HEK293 (cell line): Measurements from ENCODE around the gene LACRT.

Experiments
- CTCF ChIA-PET: fragments of 350-600 bp; formaldehyde crosslinking; extraction: SDS; loops from one replicate; lab custom pipeline; 2021; ENCODE audit warnings: antibody characterized with exemption; lab: Yijun Ruan, JAX
- POLR2A ChIA-PET: fragments of 300-600 bp; formaldehyde crosslinking; extraction: SDS; loops from one replicate; lab custom pipeline; 2020; ENCODE audit warnings: antibody characterized with exemption, inconsistent platforms; lab: Yijun Ruan, JAX
- H3K27ac ChIP-seq: fragments of 200-500 bp; sonication (Bioruptor generic); 2 replicates; pipeline ENCODE4 v1.5.1; 2014; ENCODE audit warnings: low read depth, low read length, control low read depth, inconsistent platforms; ENCODE audit errors: extremely low read depth
- H3K36me3 ChIP-seq, 2 experiments: fragments of 200-500 bp in 1 of 2; sonication (Bioruptor generic) in 1 of 2; 1 replicate in 1 of 2; 2 replicates in 1 of 2; pipeline ENCODE4 v1.5.1; 2014 to 2017; ENCODE audit warnings: inconsistent platforms in 2 of 2, low read length in 2 of 2; ENCODE audit not compliant: control insufficient read depth in 2 of 2, insufficient read depth in 1 of 2
- H3K4me1 ChIP-seq: fragments of 200-500 bp; sonication (Bioruptor generic); 2 replicates; pipeline ENCODE4 v1.5.1; 2014; ENCODE audit warnings: mild to moderate bottlenecking, low read length, inconsistent platforms; ENCODE audit not compliant: control insufficient read depth, insufficient read depth
- H3K4me3 ChIP-seq: 2 replicates; pipeline ENCODE4 v1.5.1; 2011; ENCODE audit warnings: low read depth, mild to moderate bottlenecking, control low read depth, low read length, moderate library complexity
- H3K9me3 ChIP-seq: fragments of 200-500 bp; sonication (Bioruptor generic); 2 replicates; pipeline ENCODE4 v1.5.1; 2014; ENCODE audit warnings: low read depth, low read length, inconsistent platforms; ENCODE audit not compliant: control insufficient read depth, insufficient read depth
- AEBP2 ChIP-seq: fragments of 450-650 bp; formaldehyde crosslinking; IDR thresholded peaks from 2 replicates; pipeline ENCODE4 v1.5.1; 2016; ENCODE audit warnings: missing biosample characterization, missing genetic modification characterization, borderline replicate concordance
- FEZF1 ChIP-seq: fragments of 450-650 bp; formaldehyde crosslinking; IDR thresholded peaks from 2 replicates; pipeline ENCODE4 v1.5.1; 2016; ENCODE audit warnings: missing biosample characterization, missing genetic modification characterization
- HOXD13 ChIP-seq: sonication (generic); formaldehyde crosslinking; IDR thresholded peaks from 2 replicates; pipeline ENCODE4 v1.8.0; 2022; ENCODE audit warnings: missing genetic modification reagents, borderline replicate concordance
- PRDM4 ChIP-seq: fragments of 450-650 bp; formaldehyde crosslinking; IDR thresholded peaks from 2 replicates; pipeline ENCODE4 v1.5.1; 2017; ENCODE audit warnings: missing biosample characterization, missing genetic modification characterization
- TRIM28 ChIP-seq: IDR thresholded peaks from 2 replicates; pipeline ENCODE4 v1.6.1; 2011; ENCODE audit warnings: low read length, control low read depth, borderline replicate concordance
- ZBTB17 ChIP-seq: fragments of 450-650 bp; formaldehyde crosslinking; IDR thresholded peaks from 2 replicates; pipeline ENCODE4 v1.5.1; 2016; ENCODE audit warnings: missing biosample characterization, missing genetic modification characterization
- ZBTB48 ChIP-seq: fragments of 450-650 bp; formaldehyde crosslinking; IDR thresholded peaks from 2 replicates; pipeline ENCODE4 v1.5.1; 2016; ENCODE audit warnings: missing biosample characterization, missing genetic modification characterization
- ZEB2 ChIP-seq: fragments of 450-650 bp; formaldehyde crosslinking; IDR thresholded peaks from 2 replicates; pipeline ENCODE4 v1.5.1; 2016; ENCODE audit warnings: missing biosample characterization, missing genetic modification characterization
- ZNF133 ChIP-seq: fragments of 450-650 bp; formaldehyde crosslinking; IDR thresholded peaks from 2 replicates; pipeline ENCODE4 v1.5.1; 2016; ENCODE audit warnings: missing biosample characterization, missing genetic modification characterization
- ZNF174 ChIP-seq: fragments of 450-650 bp; formaldehyde crosslinking; IDR thresholded peaks from 2 replicates; pipeline ENCODE4 v1.5.0; 2017; ENCODE audit warnings: missing biosample characterization, mild to moderate bottlenecking, missing genetic modification characterization
- ZNF266 ChIP-seq: fragments of 450-650 bp; formaldehyde crosslinking; IDR thresholded peaks from 2 replicates; pipeline ENCODE4 v1.5.1; 2016; ENCODE audit warnings: missing biosample characterization, missing genetic modification characterization, low read depth
- ZNF350 ChIP-seq: fragments of 450-650 bp; formaldehyde crosslinking; IDR thresholded peaks from 2 replicates; pipeline ENCODE4 v1.5.0; 2017; ENCODE audit warnings: missing biosample characterization, mild to moderate bottlenecking, missing genetic modification characterization
- ZNF433 ChIP-seq: fragments of 450-650 bp; formaldehyde crosslinking; IDR thresholded peaks from 2 replicates; pipeline ENCODE4 v1.5.1; 2016; ENCODE audit warnings: missing biosample characterization, missing genetic modification characterization, low read depth
- ZNF473 ChIP-seq: fragments of 450-650 bp; formaldehyde crosslinking; IDR thresholded peaks from 2 replicates; pipeline ENCODE4 v1.5.1; 2017; ENCODE audit warnings: missing biosample characterization, missing genetic modification characterization
- ZNF549 ChIP-seq: fragments of 450-650 bp; IDR thresholded peaks from 2 replicates; pipeline ENCODE4 v1.5.1; 2018; ENCODE audit warnings: missing biosample characterization, missing genetic modification characterization, mild to moderate bottlenecking, inconsistent platforms, moderate library complexity
- ZNF561 ChIP-seq: fragments of 450-650 bp; IDR thresholded peaks from 2 replicates; pipeline ENCODE4 v1.5.1; 2018; ENCODE audit warnings: missing biosample characterization, missing genetic modification characterization, borderline replicate concordance
- ZNF600 ChIP-seq: fragments of 450-650 bp; formaldehyde crosslinking; IDR thresholded peaks from 2 replicates; pipeline ENCODE4 v1.5.1; 2016; ENCODE audit warnings: missing biosample characterization, missing genetic modification characterization
- ZNF610 ChIP-seq: fragments of 450-650 bp; formaldehyde crosslinking; IDR thresholded peaks from 2 replicates; pipeline ENCODE4 v1.5.1; 2016; ENCODE audit warnings: missing biosample characterization, missing genetic modification characterization, borderline replicate concordance
- ZNF621 ChIP-seq: fragments of 450-650 bp; formaldehyde crosslinking; IDR thresholded peaks from 2 replicates; pipeline ENCODE4 v1.5.1; 2017; ENCODE audit warnings: missing biosample characterization, missing genetic modification characterization
- ZNF629 ChIP-seq: fragments of 450-650 bp; formaldehyde crosslinking; IDR thresholded peaks from 2 replicates; pipeline ENCODE4 v1.5.1; 2017; ENCODE audit warnings: missing biosample characterization, missing genetic modification characterization
- ZNF660 ChIP-seq: fragments of 450-650 bp; IDR thresholded peaks from 2 replicates; pipeline ENCODE4 v1.5.1; 2018; ENCODE audit warnings: missing biosample characterization, mild to moderate bottlenecking, missing genetic modification characterization
- ZNF704 ChIP-seq: fragments of 450-650 bp; formaldehyde crosslinking; IDR thresholded peaks from 2 replicates; pipeline ENCODE4 v1.5.1; 2016; ENCODE audit warnings: missing biosample characterization, missing genetic modification characterization
- ZNF777 ChIP-seq: fragments of 450-650 bp; formaldehyde crosslinking; IDR thresholded peaks from 2 replicates; pipeline ENCODE4 v1.5.1; 2017; ENCODE audit warnings: missing biosample characterization, missing genetic modification characterization, borderline replicate concordance
- ZNF791 ChIP-seq: fragments of 450-650 bp; formaldehyde crosslinking; IDR thresholded peaks from 2 replicates; pipeline ENCODE4 v1.5.1; 2016; ENCODE audit warnings: missing biosample characterization, missing genetic modification characterization
- ZSCAN18 ChIP-seq: fragments of 450-650 bp; formaldehyde crosslinking; IDR thresholded peaks from 2 replicates; pipeline ENCODE4 v1.5.1; 2016; ENCODE audit warnings: missing biosample characterization, missing genetic modification characterization
- ZSCAN30 ChIP-seq: fragments of 450-650 bp; IDR thresholded peaks from 2 replicates; pipeline ENCODE4 v1.5.1; 2018; ENCODE audit warnings: missing biosample characterization, mild to moderate bottlenecking, missing genetic modification characterization, moderate library complexity

The LACRT gene

GRCh38 chr12:54650409-54650808 lies 15.7 kb upstream of the LACRT start:
- no peaks in the 10 kb centered on the region; the same call in 1 of the 2 replicates for H3K4me1 ChIP-seq
- ChIA-PET CTCF (interaction anchor here (0.9 to 1.3 kb wide), 3 partner anchors 8 to 19 kb away, joined by 4 to 9 read pairs (median 5); no protein-coding TSS in a partner anchor), POLR2A (no interaction called here)
- H3K36me3 ChIP-seq = no peaks in the 10 kb centered on the region
- TF ChIP-seq ZNF433 (tag by site-specific recombination) (no peak), PRDM4 (tag by site-specific recombination) (no peak), HOXD13 (CRISPR knock-in tag) (no peak), ZNF610 (no peak), ZNF704 (tag by site-specific recombination) (no peak), ZNF350 (tag by site-specific recombination) (no peak), ZNF473 (tag by site-specific recombination) (no peak), ZNF133 (no peak), TRIM28 (no peak)
- TF ChIP-seq, all 188 proteins: peak for 0
- Histone ChIP-seq H3K4me3 (no peak overlapping the region), H3K9me3 (no peaks in the 10 kb centered on the region), H3K27ac (no peak overlapping the region)

GRCh38 chr12:54649825-54650224 lies 15.1 kb upstream of the LACRT start:
- POLR2A ChIA-PET = no interaction called here
- CTCF ChIA-PET = interaction anchor here (1.1 to 1.3 kb wide), 2 partner anchors 9 to 18 kb away, joined by 5 to 9 read pairs; no protein-coding TSS in a partner anchor

GRCh38 chr12:54648265-54648664 lies 13.6 kb upstream of the LACRT start, which contains the start of gene DCD:
Gene DCD, minus strand, starts transcription at chr12:54648365. Its CDS starts 62 bp downstream, at chr12:54648303.
- TF ChIP-seq AEBP2 (tag by site-specific recombination) = no peak
- TF ChIP-seq ZNF621 (tag by site-specific recombination) = no peak
- TF ChIP-seq ZNF266 (tag by site-specific recombination) = no peak
- no peak for TF ChIP-seq ZNF133
- no peak for TF ChIP-seq ZNF791 (tag by site-specific recombination)
- no peak for TF ChIP-seq ZBTB17 (tag by site-specific recombination)
- no peak for TF ChIP-seq ZSCAN18 (tag by site-specific recombination)
- TF ChIP-seq ZEB2 (tag by site-specific recombination) = no peak
- no peak for TF ChIP-seq ZBTB48
- no peak for TF ChIP-seq ZNF660
- ChIA-PET CTCF (no interaction called here), POLR2A (no interaction called here)

More at GRCh38 chr12:54649825-54650224, 15.1 kb upstream of the LACRT start:
- Histone ChIP-seq H3K4me1 (no peaks in the 10 kb centered on the region), H3K27ac (no peak overlapping the region), H3K9me3 (no peaks in the 10 kb centered on the region), H3K36me3 (no peaks in the 10 kb centered on the region), H3K4me3 (no peak overlapping the region)
- TF ChIP-seq ZSCAN30 (tag by site-specific recombination) (no peak), FEZF1 (tag by site-specific recombination) (no peak), ZNF777 (tag by site-specific recombination) (no peak), ZNF629 (no peak), ZNF549 (no peak), ZNF561 (tag by site-specific recombination) (no peak), ZNF600 (tag by site-specific recombination) (no peak), ZNF174 (tag by site-specific recombination) (no peak)

More at GRCh38 chr12:54648265-54648664, 13.6 kb upstream of the LACRT start, which contains the start of gene DCD:
- Histone ChIP-seq H3K4me1 (no peaks in the 10 kb centered on the region), H3K27ac (no peak within 1 kb of the TSS), H3K36me3 (no peaks in the 10 kb centered on the region), H3K9me3 (no peaks in the 10 kb centered on the region), H3K4me3 (no peak within 1 kb of the TSS)
